K562 treated with DMSO at 1 percent for 4 hours (cell line): ENCODE data around the gene KIF15. TPM values are rescaled to one million over a fixed set of nuclear protein-coding genes. Genes with fewer than 3 reads are reported as not detected.

Experiments
- total RNA-seq: library from RNA; unstranded; fragments of 300-600 nt; gene quantifications from 2 replicates; pipeline ENCODE4 v1.2.3, GENCODE V29; 2022; ENCODE audit not compliant: insufficient read depth

The KIF15 gene, protein sequence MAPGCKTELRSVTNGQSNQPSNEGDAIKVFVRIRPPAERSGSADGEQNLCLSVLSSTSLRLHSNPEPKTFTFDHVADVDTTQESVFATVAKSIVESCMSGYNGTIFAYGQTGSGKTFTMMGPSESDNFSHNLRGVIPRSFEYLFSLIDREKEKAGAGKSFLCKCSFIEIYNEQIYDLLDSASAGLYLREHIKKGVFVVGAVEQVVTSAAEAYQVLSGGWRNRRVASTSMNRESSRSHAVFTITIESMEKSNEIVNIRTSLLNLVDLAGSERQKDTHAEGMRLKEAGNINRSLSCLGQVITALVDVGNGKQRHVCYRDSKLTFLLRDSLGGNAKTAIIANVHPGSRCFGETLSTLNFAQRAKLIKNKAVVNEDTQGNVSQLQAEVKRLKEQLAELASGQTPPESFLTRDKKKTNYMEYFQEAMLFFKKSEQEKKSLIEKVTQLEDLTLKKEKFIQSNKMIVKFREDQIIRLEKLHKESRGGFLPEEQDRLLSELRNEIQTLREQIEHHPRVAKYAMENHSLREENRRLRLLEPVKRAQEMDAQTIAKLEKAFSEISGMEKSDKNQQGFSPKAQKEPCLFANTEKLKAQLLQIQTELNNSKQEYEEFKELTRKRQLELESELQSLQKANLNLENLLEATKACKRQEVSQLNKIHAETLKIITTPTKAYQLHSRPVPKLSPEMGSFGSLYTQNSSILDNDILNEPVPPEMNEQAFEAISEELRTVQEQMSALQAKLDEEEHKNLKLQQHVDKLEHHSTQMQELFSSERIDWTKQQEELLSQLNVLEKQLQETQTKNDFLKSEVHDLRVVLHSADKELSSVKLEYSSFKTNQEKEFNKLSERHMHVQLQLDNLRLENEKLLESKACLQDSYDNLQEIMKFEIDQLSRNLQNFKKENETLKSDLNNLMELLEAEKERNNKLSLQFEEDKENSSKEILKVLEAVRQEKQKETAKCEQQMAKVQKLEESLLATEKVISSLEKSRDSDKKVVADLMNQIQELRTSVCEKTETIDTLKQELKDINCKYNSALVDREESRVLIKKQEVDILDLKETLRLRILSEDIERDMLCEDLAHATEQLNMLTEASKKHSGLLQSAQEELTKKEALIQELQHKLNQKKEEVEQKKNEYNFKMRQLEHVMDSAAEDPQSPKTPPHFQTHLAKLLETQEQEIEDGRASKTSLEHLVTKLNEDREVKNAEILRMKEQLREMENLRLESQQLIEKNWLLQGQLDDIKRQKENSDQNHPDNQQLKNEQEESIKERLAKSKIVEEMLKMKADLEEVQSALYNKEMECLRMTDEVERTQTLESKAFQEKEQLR (N-terminal part only)
- 5.7 and 9.5 TPM in 2 replicates for total RNA-seq

GRCh38 chr3:44761424-44762169 lies at the start of gene KIF15, which contains the start of gene KIAA1143:
KIF15 (plus strand) TSS chr3:44761794; CDS start chr3:44761866, 72 bp downstream.
KIAA1143 (minus strand) TSS chr3:44761619; CDS start chr3:44761602, 17 bp downstream.

GRCh38 chr3:44712455-44713075 lies 49.0 kb upstream of the KIF15 start, which contains the start of gene ZNF502:
ZNF502 (plus strand) TSS chr3:44712660; CDS start chr3:44720262, 7,602 bp downstream.

GRCh38 chr3:44729384-44729910 lies 32.1 kb upstream of the KIF15 start, which contains the start of gene ZNF501:
ZNF501 (plus strand) TSS chr3:44729635; CDS start chr3:44734422, 4,787 bp downstream.

GRCh38 chr3:44861412-44862225 lies 100.0 kb downstream of the KIF15 start, which contains the start of gene TMEM42:
TMEM42 (plus strand) TSS chr3:44861912; CDS start chr3:44861925, 13 bp downstream.

DNA sequence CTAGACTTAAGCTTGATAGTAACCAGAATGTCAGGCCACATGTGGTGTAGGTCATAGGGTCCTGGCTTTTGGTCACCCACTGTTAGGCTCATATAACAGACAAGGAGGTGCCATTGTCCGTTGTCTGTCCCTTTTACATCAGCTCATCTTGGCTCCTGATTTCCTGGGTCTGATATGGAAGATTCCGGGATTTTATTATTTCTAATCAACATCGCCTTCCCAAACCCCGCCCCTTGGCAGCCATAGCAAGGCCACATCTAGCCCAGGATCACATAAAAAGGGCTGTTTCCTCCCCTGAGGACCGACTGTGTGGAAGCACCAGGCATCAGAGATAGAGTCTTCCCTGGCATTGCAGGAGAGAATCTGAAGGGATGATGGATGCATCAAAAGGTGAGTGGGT lies 112.7 kb downstream of the KIF15 start, which contains the start of gene TGM4:
TSS of gene TGM4 (plus strand) at position 301 of the 400 bp plus-strand sequence. CDS start at position 372, 71 bp downstream.

Other genes with a start within 250 kb of the KIF15 start
- gene ZKSCAN7, start 206.6 kb upstream of the KIF15 start, total RNA-seq, result not detected in 2 replicates
- gene ZNF660, start 176.8 kb upstream of the KIF15 start, total RNA-seq, result 0.10 and 2.8 TPM in 2 replicates
- gene ZNF197, start 136.8 kb upstream of the KIF15 start, total RNA-seq, result 10.5 and 10.6 TPM in 2 replicates
- gene ZNF35, start 113.1 kb upstream of the KIF15 start, total RNA-seq, result 6.0 and 6.6 TPM in 2 replicates
- 0.50 and 0.54 TPM in 2 replicates for gene ZNF502, start 49.1 kb upstream of the KIF15 start, total RNA-seq
- 1.8 and 2.1 TPM in 2 replicates for gene ZNF501, start 32.2 kb upstream of the KIF15 start, total RNA-seq
- 15.3 and 16.4 TPM in 2 replicates for gene KIAA1143, start 175 bp upstream of the KIF15 start, total RNA-seq
- gene TMEM42, start 100.1 kb downstream of the KIF15 start, total RNA-seq, result 3.6 TPM in 1 of 2 replicates, not detected in the other
- gene TGM4, start 112.8 kb downstream of the KIF15 start, total RNA-seq, result not detected in 2 replicates
- gene ZDHHC3, start 214.4 kb downstream of the KIF15 start, total RNA-seq, result 48.0 and 57.9 TPM in 2 replicates
- 37.4 and 49.3 TPM in 2 replicates for gene EXOSC7, start 214.4 kb downstream of the KIF15 start, total RNA-seq